Activated CD4-positive, alpha-beta T cell treated with anti-CD3 and anti-CD28 coated beads, Interleukin-2, amount 50 U/mL, for 1 hour (primary cell): ENCODE measurements around the gene SHC1.

Source experiments
- DNase-seq: peaks from one replicate; pipeline ENCODE4 v3.0.0-alpha.2; 2020

SHC1 gene

DNA sequence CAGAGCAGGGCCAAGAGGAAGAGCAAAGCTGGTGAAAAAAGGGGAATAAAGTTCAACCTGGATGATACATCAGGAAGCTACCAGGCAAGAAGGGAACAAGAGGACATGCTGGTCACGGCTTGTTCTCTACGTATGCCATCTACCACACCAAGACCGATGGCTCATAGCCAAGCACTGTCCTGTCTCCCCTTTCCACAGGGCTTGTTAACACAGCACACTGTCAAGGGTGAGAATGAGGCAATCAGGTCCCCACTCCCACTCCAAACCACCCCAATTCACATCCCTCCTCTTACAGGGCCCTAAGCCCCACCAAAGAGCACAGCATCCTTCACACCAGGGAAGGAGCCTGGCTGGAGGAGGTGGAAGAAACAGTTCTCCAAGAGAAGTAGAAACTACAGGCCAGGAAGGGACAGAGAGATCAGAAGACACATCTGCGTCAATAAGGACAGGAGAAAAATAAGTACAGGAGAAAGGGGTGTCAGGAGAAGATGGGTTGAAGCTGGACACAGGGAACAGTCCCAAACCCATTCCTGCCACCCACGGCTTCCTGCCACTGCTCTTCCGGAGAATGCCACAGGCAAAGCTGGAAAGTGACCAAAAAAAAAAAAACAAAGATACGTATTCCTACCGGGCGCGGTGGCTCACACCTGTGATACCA lies 923 bp upstream of the SHC1 start:
- DNase-seq = no peak

GRCh38 chr1:154969860-154970452 lies 591 bp downstream of the SHC1 start:
- no peak for DNase-seq

DNA sequence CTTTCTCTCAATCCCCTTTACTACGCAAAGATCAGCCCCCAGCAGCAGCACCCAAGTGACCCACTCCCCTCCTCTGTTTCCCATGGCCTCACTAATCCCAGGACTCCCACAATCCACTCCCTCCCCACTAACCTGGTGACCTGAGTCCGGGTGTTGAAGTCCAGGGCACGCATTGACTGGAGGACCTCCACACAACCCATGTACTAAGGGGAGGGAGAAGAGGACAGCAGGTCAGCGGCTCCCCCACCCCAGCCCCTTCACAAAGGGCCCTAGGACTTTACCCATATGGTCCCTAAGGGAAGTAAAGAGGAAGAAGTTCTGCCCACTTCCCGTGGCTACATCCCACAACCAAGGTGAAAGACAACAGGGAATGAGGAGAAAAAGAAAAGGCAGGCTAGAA lies 1.3 kb downstream of the SHC1 start:
- DNase-seq = no peak

DNA sequence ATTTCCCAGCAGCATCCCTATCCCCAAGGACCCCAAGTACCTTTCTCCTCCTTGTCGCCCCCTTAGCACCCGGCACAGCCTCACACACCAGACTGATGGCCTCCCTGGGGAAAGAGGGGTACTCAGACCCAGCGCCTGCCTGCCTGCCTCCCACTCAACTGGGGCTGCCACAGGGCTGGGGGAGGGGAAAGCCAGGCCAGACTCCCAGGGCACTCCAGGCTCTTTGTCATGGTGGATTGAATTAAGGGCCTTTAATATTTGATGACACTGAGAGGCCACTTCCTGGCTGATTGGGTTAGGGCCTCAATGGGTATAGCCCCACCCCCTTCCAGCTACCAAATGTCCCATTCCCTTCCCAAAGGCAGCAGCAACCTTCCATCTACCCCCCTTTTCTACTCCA lies 1.8 kb downstream of the SHC1 start:
- DNase-seq = no peak

GRCh38 chr1:154967331-154967950 lies 3.1 kb downstream of the SHC1 start:
- no peak for DNase-seq

- no peak for DNase-seq
Observed at GRCh38 chr1:154966111-154966510, 4.4 kb downstream of the SHC1 start.

DNA sequence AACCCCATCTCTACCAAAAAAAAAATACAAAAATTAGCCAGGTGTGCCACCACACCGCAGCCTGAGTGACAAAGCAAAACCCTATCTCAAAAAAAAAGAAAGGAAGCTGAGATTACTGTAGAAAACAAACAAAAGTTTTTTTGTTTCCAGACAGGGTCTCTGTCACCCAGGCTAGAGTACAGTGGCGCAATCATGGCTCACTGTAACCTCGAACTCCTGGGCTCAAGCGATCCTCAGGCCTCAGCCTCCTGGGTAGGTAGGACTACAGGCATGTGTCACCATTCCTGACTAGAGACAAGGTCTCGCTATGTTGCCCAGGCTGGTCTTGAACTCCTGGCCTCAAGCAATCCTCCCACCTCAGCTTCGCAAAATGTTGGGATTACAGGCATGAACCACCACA lies 6.2 kb downstream of the SHC1 start:
- no peak for DNase-seq

DNA sequence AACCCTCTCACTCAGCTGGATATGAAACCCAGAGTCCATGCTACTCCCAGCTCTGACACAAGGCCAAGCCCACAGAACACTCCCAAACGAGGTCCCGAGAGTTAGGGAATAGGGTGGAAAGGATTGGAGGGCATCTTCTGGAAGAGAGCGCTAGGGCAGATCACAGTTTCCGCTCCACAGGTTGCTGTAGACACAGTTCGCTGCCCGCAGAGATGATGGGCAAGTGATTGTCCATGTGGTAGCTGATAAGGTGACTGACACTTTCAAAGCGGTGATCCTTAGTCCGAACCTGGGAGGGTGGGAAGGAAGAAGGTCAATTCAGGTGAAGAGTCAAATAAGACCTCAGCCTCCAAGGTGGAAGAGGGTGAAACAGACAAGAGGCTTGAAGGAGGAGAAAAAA lies 6.9 kb downstream of the SHC1 start:
- no peak for DNase-seq

DNA sequence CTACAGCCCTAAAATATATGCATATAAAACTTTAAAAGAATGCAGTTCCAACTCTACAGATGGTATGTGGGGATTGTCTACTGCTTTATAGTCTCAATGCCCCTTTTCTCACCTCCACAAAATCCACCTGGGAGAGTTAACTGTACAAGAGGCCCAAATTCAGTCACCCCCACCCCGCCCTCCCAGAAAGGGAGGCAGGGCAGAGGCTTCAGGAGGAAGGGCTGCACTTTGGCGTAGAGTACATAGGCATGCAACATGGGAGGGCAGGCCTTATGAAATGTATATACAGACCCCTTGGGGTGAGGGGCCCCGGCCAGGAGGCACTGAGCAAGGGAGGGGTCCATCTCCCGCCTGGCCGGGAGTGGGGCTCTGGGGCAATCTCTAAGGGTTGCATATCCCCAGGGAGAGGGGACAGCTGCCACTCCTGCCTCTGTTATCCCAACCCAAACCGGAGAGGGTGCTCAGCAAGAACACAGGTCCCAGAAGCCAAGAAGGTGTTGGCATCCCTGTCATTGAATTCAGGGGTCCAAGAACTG lies 7.7 kb downstream of the SHC1 start:
- no peak for DNase-seq

DNA sequence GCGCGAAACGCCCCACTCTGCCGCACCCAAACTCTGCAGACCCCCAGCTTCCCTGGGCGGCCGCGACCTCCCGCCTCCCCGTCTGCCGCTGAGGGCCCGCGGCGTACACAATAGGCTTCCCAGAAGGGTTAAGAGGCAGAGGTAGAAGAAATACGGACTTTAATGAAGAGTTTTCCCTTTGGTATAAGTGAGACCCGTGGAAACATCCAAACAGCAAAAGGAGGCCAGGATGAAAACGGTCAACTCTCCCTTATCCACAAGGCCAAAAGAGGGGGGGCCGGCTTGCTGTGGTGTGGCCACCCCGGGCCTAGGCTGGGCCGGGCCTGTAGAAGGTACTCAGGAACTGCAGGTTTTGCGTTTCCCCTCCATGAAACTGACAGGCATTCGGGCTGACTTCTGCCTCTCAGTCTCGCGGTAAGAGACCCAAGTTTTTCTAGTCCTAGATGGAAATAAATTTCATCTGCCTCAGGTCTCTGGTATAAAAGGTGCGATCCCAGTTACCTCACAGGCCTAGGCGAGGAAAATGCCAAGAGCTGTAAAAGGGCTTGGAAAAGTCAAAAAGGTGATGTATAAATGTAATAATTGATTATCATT lies 8.3 kb downstream of the SHC1 start:
- DNase-seq = no peak

DNA sequence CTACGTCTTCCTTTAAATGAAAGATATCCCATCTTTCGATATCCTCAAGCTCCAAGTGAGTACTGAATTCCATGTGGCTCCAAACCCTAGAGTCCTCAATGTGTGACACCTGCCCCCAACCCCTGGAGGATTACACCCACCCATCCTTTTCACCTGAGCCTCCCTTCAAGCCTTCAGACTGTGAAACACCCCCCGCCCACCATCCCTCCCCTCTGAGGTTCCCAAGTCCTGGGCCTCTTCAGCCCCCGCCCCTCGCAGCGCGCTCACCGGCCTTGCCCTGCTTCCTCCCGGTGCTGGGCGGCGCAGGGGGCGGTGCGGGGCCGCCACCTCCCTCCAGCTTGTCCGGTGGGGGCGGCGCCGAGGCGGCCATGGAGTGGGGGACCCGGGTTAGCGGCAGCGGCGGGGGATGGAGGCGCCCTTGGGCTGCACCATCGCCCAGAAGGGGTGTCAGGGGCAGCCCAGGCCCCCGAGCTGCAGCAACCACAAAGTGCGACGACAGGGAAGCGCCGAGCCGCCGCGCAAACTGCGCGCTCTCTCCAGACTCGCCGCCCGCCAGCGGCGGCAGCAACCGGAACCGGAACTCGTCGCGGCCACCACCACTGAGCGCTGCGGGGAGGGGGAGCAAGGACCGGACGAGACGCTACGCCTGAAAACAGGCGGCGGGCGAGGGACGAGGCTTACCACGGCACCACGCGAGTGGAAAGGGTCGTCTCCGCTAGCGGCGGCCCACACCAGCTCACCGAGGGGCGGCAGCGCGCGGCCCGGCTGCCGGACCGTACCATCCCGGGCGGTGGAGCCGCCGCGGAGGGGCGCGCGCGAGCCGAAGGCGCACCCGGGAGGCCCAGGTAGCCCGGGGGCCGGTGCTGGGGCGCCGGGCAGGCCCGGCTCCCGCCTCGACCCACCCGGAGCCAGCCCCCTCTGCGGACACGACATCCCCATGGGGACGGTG lies 9.1 kb downstream of the SHC1 start, which contains the start of gene PYGO2:
PYGO2 (minus strand) TSS at position 576 of the 949 bp plus-strand sequence; CDS start at position 370, 206 bp downstream.
- DNase-seq = peak; percentile 77

GRCh38 chr1:154960446-154961136 lies 10.0 kb downstream of the SHC1 start:
- DNase-seq = no peak

DNA sequence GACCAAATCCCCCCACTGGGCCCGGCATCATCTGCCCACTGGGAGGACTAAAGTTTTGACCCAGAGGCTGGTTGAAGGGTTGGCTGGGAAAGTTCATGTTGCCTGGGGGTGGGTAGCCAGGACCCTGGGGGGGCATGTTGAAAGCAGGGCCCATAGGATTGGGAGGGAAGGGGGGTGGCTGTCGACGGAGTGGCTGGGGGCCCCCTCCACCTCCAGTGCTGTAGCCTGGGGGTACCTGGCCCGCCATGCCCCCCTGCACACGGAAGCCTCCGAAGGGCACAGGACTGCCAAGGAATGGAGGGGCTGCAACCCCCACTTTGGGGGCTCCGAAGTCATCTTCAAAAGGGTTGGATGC lies 11.1 kb downstream of the SHC1 start:
- no peak for DNase-seq

- DNase-seq = no peak
Observed at GRCh38 chr1:154958681-154959425, 11.7 kb downstream of the SHC1 start.

DNA sequence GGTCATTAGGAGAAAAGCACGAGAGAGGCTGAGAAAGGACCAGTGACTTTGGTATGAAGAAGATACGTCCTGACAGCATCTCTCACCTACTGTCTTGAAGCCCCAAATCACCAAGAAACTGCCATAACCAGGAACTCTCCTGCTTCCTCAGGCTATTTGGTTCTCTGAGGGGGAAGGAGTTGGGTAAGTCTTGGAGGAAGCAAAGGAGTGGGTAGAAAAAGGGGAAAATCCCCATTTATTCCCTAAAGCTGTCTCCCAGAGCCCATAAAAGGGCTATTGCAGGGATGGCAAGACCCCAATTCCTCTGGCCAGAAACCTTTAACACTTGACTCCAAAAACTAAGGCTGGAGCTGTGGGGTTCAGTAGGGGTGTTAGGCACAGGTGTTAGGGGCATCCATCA lies 12.5 kb downstream of the SHC1 start:
- no peak for DNase-seq

DNA sequence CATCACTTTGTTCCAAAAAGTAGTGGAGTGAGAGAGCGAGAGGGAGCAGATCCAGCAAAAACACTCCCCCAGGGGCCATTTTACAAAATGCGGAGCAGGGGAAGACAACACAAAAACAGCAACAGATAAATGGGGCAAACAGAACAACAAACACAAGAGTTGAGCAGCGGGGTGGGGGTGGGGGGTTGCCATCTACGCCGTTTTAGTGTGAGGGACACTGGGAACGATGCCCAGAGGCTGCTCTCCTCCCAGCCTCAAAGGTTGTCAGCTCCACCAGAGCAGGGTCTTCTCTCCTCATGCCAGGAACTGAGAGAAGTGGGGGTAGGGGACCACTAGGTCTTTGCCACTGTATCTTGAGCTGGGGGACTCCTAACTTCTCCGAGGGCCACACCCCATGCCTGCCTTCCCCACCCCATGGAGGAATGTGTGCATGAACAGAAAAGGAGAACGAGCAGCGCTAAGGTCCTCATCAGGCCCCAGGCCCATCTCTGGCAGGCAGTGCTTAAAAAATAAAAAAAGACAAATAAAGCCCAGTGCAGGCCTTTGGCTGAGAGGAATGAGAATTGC lies 13.4 kb downstream of the SHC1 start:
- no peak for DNase-seq

DNA sequence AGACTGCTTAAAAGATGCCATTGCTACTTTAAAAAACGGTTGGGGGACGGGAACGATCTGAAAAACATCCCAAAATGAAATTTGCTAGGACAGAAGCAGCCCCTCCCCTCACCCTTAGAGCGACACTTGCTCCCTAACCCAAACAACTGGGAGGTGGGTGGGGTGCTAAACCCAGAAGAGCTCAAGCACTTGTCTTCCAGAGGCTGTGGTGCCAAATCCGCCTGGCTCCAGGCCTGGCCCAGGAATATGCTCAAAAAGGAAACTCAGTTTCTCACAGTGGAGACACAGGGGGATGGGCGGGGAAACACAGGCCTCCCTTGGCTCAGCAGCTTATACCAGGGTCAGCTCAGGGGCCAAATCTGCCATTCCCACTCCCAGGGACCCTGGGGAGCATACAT lies 14.0 kb downstream of the SHC1 start:
- DNase-seq = no peak

- peak; percentile 74 for DNase-seq
Observed at GRCh38 chr1:154955718-154956543, 14.6 kb downstream of the SHC1 start, which contains the start of gene PBXIP1. Gene PBXIP1 (minus strand): TSS chr1:154956099. CDS start chr1:154953721, 2,378 bp downstream.

GRCh38 chr1:154955039-154955717 lies 15.4 kb downstream of the SHC1 start:
- peak; percentile 91 for DNase-seq
